A673 (cell line): ENCODE data around the gene KAT8.

Experiments used
- EZH2 ChIP-seq: fragments of 200-600 bp; sonication (generic); IDR thresholded peaks from 2 replicates; pipeline ENCODE4 v1.6.1; 2017; ENCODE audit warnings: borderline replicate concordance, low read depth, mild to moderate bottlenecking, mixed read lengths, antibody characterized with exemption, low read length; ENCODE audit not compliant: poor library complexity, severe bottlenecking
- TF ChIP-seq, protein P1 (sequence below): fragments of 300-800, 200-600 bp; sonication (generic); conservative IDR thresholded peaks from 2 replicates; pipeline ENCODE4 v1.5.1; 2017; ENCODE audit warnings: low read depth, mild to moderate bottlenecking, antibody characterized with exemption, low read length, moderate library complexity, mixed read lengths

DNA sequence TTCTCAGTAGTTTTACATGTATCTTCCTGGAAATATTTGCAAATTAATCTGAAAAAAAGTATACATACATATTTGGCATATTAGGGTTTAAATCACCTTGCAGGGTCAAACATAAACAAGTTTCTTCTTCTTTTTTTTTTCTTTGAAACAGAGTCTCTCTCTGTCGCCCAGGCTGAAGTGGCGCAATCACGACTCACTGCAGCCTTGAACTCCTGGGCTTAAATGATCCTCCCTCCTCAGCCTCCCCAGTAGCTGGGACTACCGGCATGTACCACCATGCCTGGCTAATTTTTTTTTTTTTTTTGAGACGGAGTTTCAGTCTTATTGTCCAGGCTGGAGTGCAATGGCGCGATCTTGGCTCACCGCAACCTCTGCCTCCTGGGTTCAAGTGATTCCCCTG lies 49.9 kb downstream of the KAT8 start:
- TF ChIP-seq, protein P1, sequence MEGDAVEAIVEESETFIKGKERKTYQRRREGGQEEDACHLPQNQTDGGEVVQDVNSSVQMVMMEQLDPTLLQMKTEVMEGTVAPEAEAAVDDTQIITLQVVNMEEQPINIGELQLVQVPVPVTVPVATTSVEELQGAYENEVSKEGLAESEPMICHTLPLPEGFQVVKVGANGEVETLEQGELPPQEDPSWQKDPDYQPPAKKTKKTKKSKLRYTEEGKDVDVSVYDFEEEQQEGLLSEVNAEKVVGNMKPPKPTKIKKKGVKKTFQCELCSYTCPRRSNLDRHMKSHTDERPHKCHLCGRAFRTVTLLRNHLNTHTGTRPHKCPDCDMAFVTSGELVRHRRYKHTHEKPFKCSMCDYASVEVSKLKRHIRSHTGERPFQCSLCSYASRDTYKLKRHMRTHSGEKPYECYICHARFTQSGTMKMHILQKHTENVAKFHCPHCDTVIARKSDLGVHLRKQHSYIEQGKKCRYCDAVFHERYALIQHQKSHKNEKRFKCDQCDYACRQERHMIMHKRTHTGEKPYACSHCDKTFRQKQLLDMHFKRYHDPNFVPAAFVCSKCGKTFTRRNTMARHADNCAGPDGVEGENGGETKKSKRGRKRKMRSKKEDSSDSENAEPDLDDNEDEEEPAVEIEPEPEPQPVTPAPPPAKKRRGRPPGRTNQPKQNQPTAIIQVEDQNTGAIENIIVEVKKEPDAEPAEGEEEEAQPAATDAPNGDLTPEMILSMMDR = no peak
- no peak for TF ChIP-seq EZH2
